HG03565 (cell line): ENCODE data around the gene GIMAP6.
A peak's percentile ranks its signal among the peaks of the same experiment; 100 is the strongest.
"Not testable (repeated sequence)": the region's sequence is repeated elsewhere in the genome, so short reads cannot be mapped to it uniquely, and the experiment has no call there.

Experiments used
- ATAC-seq: cut with Tn5 transposase; IDR thresholded peaks from one replicate; pipeline ENCODE4 v1.9.1; 2021; ENCODE audit warnings: mild to moderate bottlenecking, moderate library complexity; ENCODE audit not compliant: unreplicated experiment

Gene GIMAP6

DNA sequence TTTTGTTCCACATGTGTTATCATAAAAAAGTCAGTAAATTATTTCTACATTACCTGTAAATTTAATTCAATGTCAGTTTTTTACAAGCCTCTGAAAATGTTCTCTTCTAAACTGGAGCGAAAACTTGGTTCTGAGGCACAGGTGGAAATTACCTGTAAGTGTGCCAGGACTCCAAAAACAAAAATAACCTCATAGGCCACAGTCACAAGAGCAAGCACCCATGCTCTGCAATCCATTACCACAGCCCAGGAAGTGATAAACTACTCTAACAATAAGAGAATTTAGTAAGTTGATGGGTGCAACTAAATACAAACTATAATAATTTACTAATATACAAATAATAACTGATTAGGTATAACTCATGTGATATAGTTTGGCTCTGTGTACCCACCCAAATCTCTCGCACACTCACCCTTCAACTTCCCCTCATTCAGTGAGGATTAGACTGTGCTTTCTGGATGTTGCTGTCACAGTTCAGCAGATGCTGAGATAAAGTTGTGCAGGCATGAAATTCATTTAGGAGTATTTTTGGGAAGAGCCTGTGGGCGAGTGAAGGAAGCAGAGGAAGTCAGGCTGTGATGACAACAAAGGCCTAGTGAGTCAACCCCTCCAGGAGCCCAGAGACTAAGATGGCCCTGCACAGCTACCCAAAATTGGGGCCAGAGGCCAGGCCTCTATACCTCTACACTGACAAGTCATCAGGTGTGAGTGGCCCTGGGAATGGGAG is 16.3 kb upstream of the GIMAP6 start:
- ATAC-seq, result no peak

DNA sequence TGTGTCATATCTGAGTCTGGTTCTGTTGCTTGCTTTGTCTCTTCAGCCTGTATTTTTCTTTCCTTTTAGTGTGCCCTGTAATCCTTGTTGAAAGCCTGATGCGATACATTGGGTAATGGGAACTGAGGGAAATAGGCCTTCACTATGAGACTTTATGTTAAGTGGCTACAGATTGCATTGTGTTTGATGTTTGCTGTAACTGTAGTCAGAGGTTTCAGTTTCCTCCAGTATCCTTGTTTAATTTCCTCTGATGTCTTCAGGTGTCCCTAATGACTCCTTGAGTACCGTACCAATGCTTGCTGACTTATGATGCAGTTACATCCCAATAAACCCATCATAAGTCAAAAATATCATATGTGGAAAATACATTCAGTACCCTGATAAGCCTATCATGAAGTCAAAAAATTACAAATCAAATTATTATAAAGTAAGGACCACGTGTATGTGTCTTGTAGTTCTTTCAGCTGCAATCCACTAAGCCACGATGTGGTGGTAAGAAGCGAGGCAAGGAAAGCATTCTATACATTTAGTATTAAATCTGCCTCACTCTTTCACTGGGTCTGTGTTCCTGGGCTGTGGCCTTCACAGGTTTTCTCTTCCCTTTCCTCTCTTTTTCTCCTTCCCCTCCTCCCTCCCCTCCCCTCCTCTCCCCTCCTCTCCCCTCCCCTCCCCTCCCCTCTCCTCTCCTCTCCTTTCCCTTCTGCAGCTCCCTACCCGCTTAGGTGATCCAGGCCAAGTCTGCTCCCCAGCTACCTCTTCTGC is 13.3 kb upstream of the GIMAP6 start:
- ATAC-seq, result no peak

- no peak for ATAC-seq
Observed at GRCh38 chr7:150642926-150643325, 10.7 kb upstream of the GIMAP6 start.

GRCh38 chr7:150641854-150642253 is 9.7 kb upstream of the GIMAP6 start:
- ATAC-seq, result no peak

- ATAC-seq, result no peak
Observed at GRCh38 chr7:150633926-150634325, 1.7 kb upstream of the GIMAP6 start.

- ATAC-seq, result no peak
Observed at GRCh38 chr7:150631084-150631826, 930 bp downstream of the GIMAP6 start.

DNA sequence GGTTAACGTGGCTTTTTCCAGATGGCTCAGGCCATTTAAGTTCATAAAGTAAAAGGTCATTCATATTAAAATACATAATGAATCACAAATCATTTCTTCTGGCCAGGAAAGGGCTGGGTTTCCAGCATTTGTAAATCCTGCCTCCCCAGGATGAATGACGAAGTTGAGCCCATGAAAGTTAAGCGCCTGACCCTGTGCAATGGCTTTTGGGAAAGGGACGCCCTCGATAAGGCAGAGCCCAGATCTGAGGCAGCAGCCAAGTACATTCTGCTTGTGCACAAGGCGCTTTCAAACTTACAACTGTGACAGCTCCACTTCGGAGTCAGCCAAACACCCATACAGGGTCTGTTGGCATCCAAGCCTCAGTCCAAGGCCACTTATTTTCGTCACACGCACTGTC is 2.8 kb downstream of the GIMAP6 start:
- ATAC-seq, result no peak

DNA sequence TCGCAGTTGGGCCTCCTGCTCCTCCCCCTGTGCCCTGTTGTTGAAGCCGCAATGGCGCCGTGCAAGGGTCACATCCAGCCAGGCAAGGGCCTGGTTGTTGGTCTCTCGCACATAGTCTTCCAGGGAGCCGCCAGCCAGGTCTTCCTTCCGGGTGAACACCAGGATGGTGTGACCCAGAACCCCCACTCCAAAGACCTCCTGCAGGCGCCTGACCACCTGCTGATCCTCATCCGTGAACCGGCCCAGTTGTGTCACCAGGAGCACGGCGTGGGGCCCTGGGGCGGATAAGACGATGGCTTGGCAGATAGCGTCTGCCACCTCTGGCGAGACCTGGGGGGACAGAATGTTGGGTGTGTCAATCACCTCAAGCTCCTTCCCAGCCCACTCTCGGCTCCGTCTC is 4.2 kb downstream of the GIMAP6 start:
- ATAC-seq, result no peak

DNA sequence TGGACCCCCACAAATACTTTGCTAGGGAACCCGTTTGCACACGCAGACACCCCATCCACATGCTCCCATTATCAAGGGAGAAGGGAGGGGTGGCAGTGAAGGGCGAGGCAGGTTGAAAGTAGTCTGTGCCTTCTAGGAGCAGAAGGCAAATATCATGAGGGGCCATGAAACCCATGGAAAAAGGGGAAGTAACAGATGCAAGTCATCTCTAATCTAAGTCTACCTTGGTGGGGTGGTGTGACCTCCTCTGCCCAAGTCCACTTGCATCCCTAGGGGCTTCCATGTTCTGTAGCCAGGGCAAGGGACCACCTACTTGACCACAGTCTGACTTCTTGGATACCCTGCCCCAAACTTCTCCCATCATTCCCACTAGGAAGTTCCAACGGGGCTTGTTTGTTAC is 5.5 kb downstream of the GIMAP6 start:
- no peak for ATAC-seq

GRCh38 chr7:150621376-150621775 is 10.8 kb downstream of the GIMAP6 start:
- ATAC-seq, result peak; percentile 25

GRCh38 chr7:150620617-150621371 is 11.4 kb downstream of the GIMAP6 start:
- ATAC-seq, result peak; percentile 54

DNA sequence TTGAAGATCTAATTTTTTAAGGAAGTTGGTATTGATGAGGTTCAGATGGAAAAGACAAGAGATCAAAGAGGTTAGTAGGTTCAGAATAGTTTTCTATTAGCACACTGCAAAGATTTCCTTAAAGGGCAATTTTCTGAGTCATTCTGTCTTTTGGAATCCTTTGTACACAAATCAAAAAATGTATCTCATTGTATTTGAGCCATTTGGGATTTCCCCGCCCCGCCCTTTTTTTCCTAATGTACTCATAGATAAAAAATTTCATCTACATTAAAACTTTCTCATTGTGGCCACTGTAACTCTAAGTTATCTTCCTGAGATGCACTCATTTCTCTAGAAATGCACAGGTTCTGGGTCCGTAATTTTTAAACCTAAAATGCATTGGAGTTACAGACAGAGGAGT is 12.1 kb downstream of the GIMAP6 start:
- no peak for ATAC-seq

- not testable (repeated sequence) for ATAC-seq
Observed at GRCh38 chr7:150615221-150615755, 16.9 kb downstream of the GIMAP6 start.

GRCh38 chr7:150614426-150614825 is 17.8 kb downstream of the GIMAP6 start:
- not testable (repeated sequence) for ATAC-seq

GRCh38 chr7:150613880-150614279 is 18.3 kb downstream of the GIMAP6 start:
- no peak for ATAC-seq

DNA sequence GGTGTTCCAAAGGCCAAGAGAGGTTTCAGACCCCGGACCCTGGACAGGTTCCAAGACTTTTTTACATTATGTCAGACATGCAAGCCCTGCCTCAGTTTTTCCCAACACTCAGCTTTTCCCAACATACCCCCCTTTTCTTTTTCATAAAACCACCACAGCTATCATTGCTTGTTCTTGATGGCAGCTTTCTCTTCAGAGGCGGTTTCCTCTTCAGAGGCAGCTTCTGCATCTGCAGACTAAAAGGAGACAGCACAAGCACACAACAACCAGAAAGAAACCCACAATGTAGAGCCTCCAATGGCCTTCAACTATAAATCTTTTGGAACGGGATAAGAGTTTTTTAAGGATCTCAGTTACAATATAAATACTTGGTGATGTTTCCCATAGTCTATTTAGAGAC is 19.3 kb downstream of the GIMAP6 start:
- no peak for ATAC-seq

DNA sequence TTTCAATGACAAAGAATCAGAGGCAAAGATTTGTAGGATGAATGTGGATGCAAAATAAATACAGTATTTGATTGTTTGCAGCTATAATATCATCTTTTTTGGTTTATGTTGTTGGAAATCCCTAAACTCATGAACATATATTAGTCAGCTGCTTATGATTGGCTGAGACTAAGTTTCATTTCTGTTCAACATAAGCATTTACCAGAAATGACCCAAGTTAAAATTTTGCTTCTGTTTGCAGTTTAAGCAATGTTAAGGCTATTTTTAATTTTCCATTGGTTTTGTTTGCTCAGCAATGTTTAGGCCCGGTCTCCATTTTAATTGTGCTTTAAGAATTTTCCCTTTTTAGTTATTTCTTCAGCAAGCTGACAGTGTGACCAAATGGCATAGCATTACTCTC is 22.0 kb downstream of the GIMAP6 start:
- ATAC-seq, result no peak

- not testable (repeated sequence) for ATAC-seq
Observed at GRCh38 chr7:150603600-150603999, 28.6 kb downstream of the GIMAP6 start.

GRCh38 chr7:150595361-150595760 is 36.8 kb downstream of the GIMAP6 start:
- no peak for ATAC-seq

- no peak for ATAC-seq
Observed at GRCh38 chr7:150594805-150595204, 37.4 kb downstream of the GIMAP6 start.

DNA sequence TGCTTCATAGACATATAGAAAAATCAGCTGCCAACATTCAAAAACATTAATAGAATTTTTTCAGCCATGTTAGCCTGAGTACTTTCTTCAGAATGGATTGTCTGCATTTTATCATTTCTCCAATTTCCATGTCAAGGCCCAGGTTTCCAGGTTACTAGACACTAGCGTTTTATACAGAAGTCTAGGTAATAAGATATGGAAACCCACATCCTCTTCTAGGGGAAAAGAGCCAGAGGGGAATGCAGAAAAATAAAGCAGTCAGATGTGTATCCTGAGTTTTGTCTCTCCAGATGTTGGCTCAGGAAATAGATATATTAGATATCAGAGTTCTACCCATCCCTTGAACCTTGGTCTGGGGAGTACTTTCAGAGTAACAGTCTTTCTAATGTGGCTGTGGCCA is 44.6 kb downstream of the GIMAP6 start:
- ATAC-seq, result no peak
